Osteocyte (in vitro differentiated cells): Measurements from ENCODE around the gene SORT1. TPM values are rescaled to one million over a fixed set of nuclear protein-coding genes. Genes with fewer than 3 reads are reported as not detected.

Experiments used
- DNase-seq: peaks from one replicate; pipeline ENCODE4 v3.0.0; 2021; ENCODE audit warnings: mixed read lengths; ENCODE audit not compliant: unreplicated experiment; ENCODE audit errors: extremely low spot score
- H3K27ac Mint-ChIP-seq: one replicate; pipeline ENCODE4 v1.8.0; 2021; ENCODE audit warnings: mild to moderate bottlenecking, mixed read lengths; ENCODE audit not compliant: unreplicated experiment
- H3K27me3 Mint-ChIP-seq: one replicate; pipeline ENCODE4 v1.8.0; 2021; ENCODE audit warnings: mixed read lengths; ENCODE audit not compliant: unreplicated experiment
- H3K36me3 Mint-ChIP-seq: one replicate; pipeline ENCODE4 v1.8.0; 2021; ENCODE audit warnings: mixed read lengths; ENCODE audit not compliant: unreplicated experiment
- H3K4me1 Mint-ChIP-seq: one replicate; pipeline ENCODE4 v1.8.0; 2021; ENCODE audit warnings: mixed read lengths; ENCODE audit not compliant: unreplicated experiment
- H3K4me3 Mint-ChIP-seq: one replicate; pipeline ENCODE4 v1.8.0; 2021; ENCODE audit warnings: mild to moderate bottlenecking, moderate library complexity, mixed read lengths; ENCODE audit not compliant: unreplicated experiment
- H3K9me3 Mint-ChIP-seq: one replicate; pipeline ENCODE4 v1.8.0; 2021; ENCODE audit warnings: mixed read lengths; ENCODE audit not compliant: unreplicated experiment
- total RNA-seq: library from RNA; stranded (reverse); gene quantifications from 2 replicates; pipeline ENCODE4 v1.2.1, GENCODE V29; 2021
- TF ChIP-seq, protein P1 (sequence below): fragments of 200-600 bp; sonication (generic); IDR thresholded peaks from 2 replicates; pipeline ENCODE4 v1.5.0; 2021; ENCODE audit warnings: antibody characterized with exemption, mild to moderate bottlenecking, moderate library complexity

The SORT1 gene
- total RNA-seq, 1 donor from 2014 or later = 71.4 TPM

DNA sequence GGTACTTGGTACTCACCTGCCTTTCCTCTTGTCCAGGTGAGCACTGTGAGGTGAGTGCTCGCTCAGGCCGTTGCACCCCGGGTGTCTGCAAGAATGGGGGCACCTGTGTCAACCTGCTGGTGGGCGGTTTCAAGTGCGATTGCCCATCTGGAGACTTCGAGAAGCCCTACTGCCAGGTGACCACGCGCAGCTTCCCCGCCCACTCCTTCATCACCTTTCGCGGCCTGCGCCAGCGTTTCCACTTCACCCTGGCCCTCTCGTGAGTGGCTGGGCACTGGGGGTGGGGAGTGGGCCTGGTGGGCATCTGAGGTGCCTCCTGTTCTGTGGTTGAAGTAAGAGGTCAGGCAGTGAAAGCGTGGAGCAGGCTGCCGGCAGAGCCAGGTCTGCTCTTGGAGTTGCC is 136.7 kb downstream of the SORT1 start:
- H3K27me3 Mint-ChIP-seq = no peaks in the 10 kb centered on the region
- no peak overlapping the region for H3K4me3 Mint-ChIP-seq
- TF ChIP-seq, protein P1, sequence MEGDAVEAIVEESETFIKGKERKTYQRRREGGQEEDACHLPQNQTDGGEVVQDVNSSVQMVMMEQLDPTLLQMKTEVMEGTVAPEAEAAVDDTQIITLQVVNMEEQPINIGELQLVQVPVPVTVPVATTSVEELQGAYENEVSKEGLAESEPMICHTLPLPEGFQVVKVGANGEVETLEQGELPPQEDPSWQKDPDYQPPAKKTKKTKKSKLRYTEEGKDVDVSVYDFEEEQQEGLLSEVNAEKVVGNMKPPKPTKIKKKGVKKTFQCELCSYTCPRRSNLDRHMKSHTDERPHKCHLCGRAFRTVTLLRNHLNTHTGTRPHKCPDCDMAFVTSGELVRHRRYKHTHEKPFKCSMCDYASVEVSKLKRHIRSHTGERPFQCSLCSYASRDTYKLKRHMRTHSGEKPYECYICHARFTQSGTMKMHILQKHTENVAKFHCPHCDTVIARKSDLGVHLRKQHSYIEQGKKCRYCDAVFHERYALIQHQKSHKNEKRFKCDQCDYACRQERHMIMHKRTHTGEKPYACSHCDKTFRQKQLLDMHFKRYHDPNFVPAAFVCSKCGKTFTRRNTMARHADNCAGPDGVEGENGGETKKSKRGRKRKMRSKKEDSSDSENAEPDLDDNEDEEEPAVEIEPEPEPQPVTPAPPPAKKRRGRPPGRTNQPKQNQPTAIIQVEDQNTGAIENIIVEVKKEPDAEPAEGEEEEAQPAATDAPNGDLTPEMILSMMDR = no peak
- H3K9me3 Mint-ChIP-seq = no peaks in the 10 kb centered on the region
- no peak for DNase-seq
- no peak overlapping the region for H3K27ac Mint-ChIP-seq
- H3K4me1 Mint-ChIP-seq = peaks cover 8% of the 10 kb centered on the region
- peaks cover 2% of the 10 kb centered on the region for H3K36me3 Mint-ChIP-seq

DNA sequence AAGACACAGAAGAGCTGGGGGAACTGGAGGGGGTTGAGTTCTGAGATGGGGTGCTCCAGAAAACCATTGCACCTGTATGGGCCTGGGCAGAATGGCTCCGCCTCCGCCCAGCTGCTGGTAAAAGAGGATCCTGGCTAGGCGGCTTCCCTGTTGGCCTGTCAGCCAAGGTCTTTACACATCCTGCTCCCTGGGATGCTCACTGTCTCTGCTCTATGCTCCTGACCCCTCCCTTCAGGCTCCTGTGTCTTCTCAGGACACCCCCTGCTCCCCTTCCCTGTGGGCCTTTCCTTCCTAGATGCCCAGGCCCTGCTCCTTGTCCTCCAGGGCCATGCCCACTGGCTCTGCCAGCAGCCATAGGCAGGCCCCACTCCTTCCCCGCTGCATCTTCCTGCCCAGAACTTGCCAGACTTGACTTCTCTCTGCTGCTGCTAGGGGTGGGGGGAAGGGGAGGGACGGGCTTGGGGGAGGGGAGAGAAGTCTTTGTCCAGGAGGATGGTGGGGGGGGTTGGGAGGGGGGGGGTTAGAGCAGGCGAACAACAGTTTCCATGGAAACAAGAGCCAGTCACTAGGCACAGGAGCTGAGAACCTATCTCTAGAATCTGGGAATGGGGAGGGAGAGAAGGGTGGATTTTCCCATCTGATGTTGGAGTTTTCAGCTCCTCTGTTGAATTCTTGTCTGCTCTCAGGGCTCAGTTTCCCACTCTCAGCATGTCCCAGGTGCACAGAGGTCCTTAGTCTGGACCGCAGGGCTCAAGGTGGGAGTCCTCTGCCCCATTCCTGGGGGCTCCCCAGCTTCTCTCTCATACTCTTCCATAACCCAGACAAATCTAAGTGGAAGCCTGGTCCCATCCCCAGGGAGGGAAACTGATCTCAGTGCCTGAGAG is 137.8 kb downstream of the SORT1 start:
- Mint-ChIP-seq H3K27ac (no peak overlapping the region), H3K36me3 (peaks cover 2% of the 10 kb centered on the region), H3K27me3 (no peaks in the 10 kb centered on the region), H3K4me3 (no peak overlapping the region), H3K4me1 (peaks cover 13% of the 10 kb centered on the region), H3K9me3 (no peaks in the 10 kb centered on the region)
- DNase-seq = no peak
- TF ChIP-seq, protein P1 = no peak

Other genes starting within 250 kb of the SORT1 start
- 364 and 396 TPM in 2 replicates for gene SARS1, start 184.0 kb downstream of the SORT1 start, total RNA-seq
- 10.3 and 10.5 TPM in 2 replicates for gene CELSR2, start 148.4 kb downstream of the SORT1 start, total RNA-seq
- gene PSRC1, start 114.8 kb downstream of the SORT1 start, total RNA-seq = 7.7 and 9.3 TPM in 2 replicates
- not detected in 2 replicates for gene MYBPHL, start 90.9 kb downstream of the SORT1 start, total RNA-seq
- gene PSMA5, start 28.5 kb upstream of the SORT1 start, total RNA-seq = 101 and 108 TPM in 2 replicates
- 0.59 and 1.1 TPM in 2 replicates for gene SYPL2, start 68.6 kb upstream of the SORT1 start, total RNA-seq
- 6.4 and 6.8 TPM in 2 replicates for gene ATXN7L2, start 86.0 kb upstream of the SORT1 start, total RNA-seq
- 10.2 and 10.6 TPM in 2 replicates for gene CYB561D1, start 96.2 kb upstream of the SORT1 start, total RNA-seq
- 5.2 and 5.4 TPM in 2 replicates for gene AMIGO1, start 111.8 kb upstream of the SORT1 start, total RNA-seq
- gene GPR61, start 142.0 kb upstream of the SORT1 start, total RNA-seq = not detected in 2 replicates
- gene GNAI3, start 150.7 kb upstream of the SORT1 start, total RNA-seq = 7.6 and 8.5 TPM in 2 replicates
- gene GNAT2, start 221.7 kb upstream of the SORT1 start, total RNA-seq = not detected in 2 replicates
- 59.4 and 64.0 TPM in 2 replicates for gene AMPD2, start 221.9 kb upstream of the SORT1 start, total RNA-seq